Fibroblast of lung (primary cell): Measurements from ENCODE around the gene GNG7. TPM values are rescaled to one million over a fixed set of nuclear protein-coding genes. Genes with fewer than 3 reads are reported as not detected.
A peak's percentile ranks its signal among the peaks of the same experiment; 100 is the strongest.
"Not testable (repeated sequence)": the region's sequence is repeated elsewhere in the genome, so short reads cannot be mapped to it uniquely, and the experiment has no call there.

ENCODE experiments used
- DNase-seq, 2 donors: peaks; one replicate each; pipeline versions ENCODE4 v3.0.0 to v3.0.0-alpha.2; 2010; ENCODE audit warnings: low read depth in 2 of 2
- H2AFZ ChIP-seq: 2 replicates; pipeline ENCODE4 v1.5.1; 2012; ENCODE audit warnings: low read length, control low read depth, inconsistent platforms
- H3K27ac ChIP-seq: 2 replicates; pipeline ENCODE4 v1.5.1; 2011; ENCODE audit warnings: low read length, control low read depth; ENCODE audit not compliant: insufficient read depth
- H3K27me3 ChIP-seq: 2 replicates; pipeline ENCODE4 v1.5.1; 2011; ENCODE audit warnings: mild to moderate bottlenecking, low read length; ENCODE audit not compliant: control insufficient read depth, insufficient read depth
- H3K36me3 ChIP-seq: 2 replicates; pipeline ENCODE4 v1.5.1; 2011; ENCODE audit warnings: low read length; ENCODE audit not compliant: control insufficient read depth, insufficient read depth
- H3K4me1 ChIP-seq: 2 replicates; pipeline ENCODE4 v1.5.1; 2011; ENCODE audit warnings: low read length; ENCODE audit not compliant: control insufficient read depth, insufficient read depth; ENCODE audit errors: extremely low read depth
- H3K4me2 ChIP-seq: 2 replicates; pipeline ENCODE4 v1.5.1; 2011; ENCODE audit warnings: low read length, control low read depth; ENCODE audit not compliant: insufficient read depth; ENCODE audit errors: extremely low read depth
- H3K4me3 ChIP-seq, 4 experiments: fragments of 200-600 bp in 1 of 4; sonication (generic) in 1 of 4; replicated peaks in 1 of 4; 2 replicates each; pipeline ENCODE4 v1.5.1; 2011 to 2016; ENCODE audit warnings: low read length in 4 of 4, low read depth in 3 of 4, mild to moderate bottlenecking in 3 of 4, control low read depth in 2 of 4, inconsistent platforms in 1 of 4, mixed read lengths in 1 of 4; ENCODE audit not compliant: insufficient read depth in 1 of 4; ENCODE audit errors: control extremely low read depth in 1 of 4
- H3K79me2 ChIP-seq: 2 replicates; pipeline ENCODE4 v1.5.1; 2012; ENCODE audit warnings: mild to moderate bottlenecking, low read length, inconsistent platforms; ENCODE audit not compliant: control insufficient read depth, insufficient read depth
- H3K9ac ChIP-seq: 2 replicates; pipeline ENCODE4 v1.5.1; 2011; ENCODE audit warnings: mild to moderate bottlenecking, low read length, control low read depth; ENCODE audit not compliant: insufficient read depth
- H3K9me3 ChIP-seq: 2 replicates; pipeline ENCODE4 v1.5.1; 2012; ENCODE audit warnings: low read depth, low read length; ENCODE audit not compliant: control insufficient read depth, insufficient read depth
- H4K20me1 ChIP-seq: 2 replicates; pipeline ENCODE4 v1.5.1; 2011; ENCODE audit warnings: low read length; ENCODE audit not compliant: control insufficient read depth, insufficient read depth; ENCODE audit errors: extremely low read depth
- CTCF ChIP-seq, 2 donors: IDR thresholded peaks in 1 of 2; conservative IDR thresholded peaks in 1 of 2; 1 replicate in 1 of 2; 2 replicates in 1 of 2; pipeline ENCODE4 v1.5.1; 2011 to 2012; ENCODE audit warnings: low read length in 2 of 2, control low read depth in 1 of 2, inconsistent platforms in 1 of 2, low read depth in 1 of 2, mild to moderate bottlenecking in 1 of 2
- EZH2 ChIP-seq: IDR thresholded peaks from 2 replicates; pipeline ENCODE4 v1.5.1; 2012; ENCODE audit warnings: low read length, control low read depth, mild to moderate bottlenecking; ENCODE audit errors: missing control alignments
- polyA plus RNA-seq, 2 donors: library from polyadenylated mRNA; depleted of rRNA in 1 of 2; stranded (reverse) in 1 of 2; unstranded in 1 of 2; fragments of >200 nt; gene quantifications; 2 replicates each; pipeline ENCODE4 v1.2.1, GENCODE V29; 2011 to 2012; ENCODE audit warnings: missing spikeins in 1 of 2
- total RNA-seq: library from RNA; depleted of rRNA; stranded (reverse); fragments of >200 nt; gene quantifications from 2 replicates; pipeline ENCODE4 v1.2.1, GENCODE V29; 2014

GNG7 gene
- total and polyA plus RNA-seq, 2 donors (not counting 1 experiment from before 2014, with no cell fraction given), result 0.27 to 0.83 TPM

DNA sequence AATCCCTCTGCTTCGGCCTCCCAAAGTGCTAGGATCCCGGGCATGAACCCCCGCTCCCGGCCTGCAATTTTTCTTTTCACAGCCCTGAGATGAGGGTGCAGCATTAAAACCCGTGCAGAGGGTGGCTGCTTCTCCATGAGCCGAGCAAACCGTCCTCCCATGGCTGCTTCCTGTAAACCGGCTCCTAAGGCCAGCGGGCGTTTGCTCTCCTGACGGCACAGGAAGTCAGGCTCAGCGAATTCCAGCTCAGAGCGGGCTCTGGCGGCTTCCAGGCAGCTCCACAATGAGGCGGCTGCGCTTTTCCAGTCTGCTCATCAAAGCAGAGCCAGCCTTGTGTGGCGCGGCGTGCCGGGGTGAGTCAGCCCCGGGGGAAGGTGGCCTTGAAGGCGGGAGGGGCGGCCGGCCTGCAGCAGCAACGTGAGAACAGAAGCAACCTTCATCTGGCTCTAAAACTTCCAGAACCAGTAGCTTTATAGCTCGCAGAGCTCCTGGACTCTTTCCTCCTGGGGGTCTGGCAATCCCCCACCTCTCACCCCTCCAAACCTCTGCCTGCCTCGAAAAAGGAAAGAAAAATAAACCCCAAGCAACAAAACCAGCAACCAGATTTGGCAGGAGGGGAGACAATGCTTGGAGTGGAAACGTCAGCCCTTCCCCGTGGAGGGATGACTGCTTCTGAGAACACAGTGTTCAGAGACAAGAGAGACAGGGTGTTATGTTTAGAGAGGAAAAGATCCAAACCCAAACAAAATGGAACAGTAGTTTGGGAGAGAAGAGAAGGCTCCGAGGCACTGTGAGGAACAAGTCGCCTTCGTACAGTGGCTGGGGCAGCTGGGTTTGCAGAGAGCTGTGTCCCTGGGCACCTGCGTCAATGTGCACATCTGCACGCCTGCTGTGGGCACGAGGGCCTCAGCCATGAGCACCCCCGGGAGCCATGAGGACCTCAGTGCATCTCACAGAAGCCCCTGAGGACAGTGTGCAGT, 158.7 kb downstream of the GNG7 start:
- Histone ChIP-seq H3K9me3 (no peaks in the 10 kb centered on the region), H3K4me1 (peaks cover 38% of the 10 kb centered on the region), H3K27ac (peak overlapping the region; percentile 95), H2AFZ (peak overlapping the region; percentile 49), H3K4me2 (peak overlapping the region; percentile 77), H3K9ac (peak overlapping the region; percentile 60), H3K79me2 (no peaks in the 10 kb centered on the region), H3K27me3 (no peaks in the 10 kb centered on the region), H4K20me1 (no peaks in the 10 kb centered on the region), H3K36me3 (no peaks in the 10 kb centered on the region), H3K4me3 (peak overlapping the region in 2 of 4 experiments; percentile 20 to 35)
- TF ChIP-seq EZH2 (no peak), CTCF (conservative IDR thresholded peaks at IDR 0.05 in 1 of 2, IDR thresholded peaks at IDR 0.05 in 1 of 2; ENCODE audit: low read depth in 1 of 2, low read length in 2 of 2) (peak in 1 of 2 donors; percentile 44)
- peak; percentile 98 to 99 for DNase-seq

DNA sequence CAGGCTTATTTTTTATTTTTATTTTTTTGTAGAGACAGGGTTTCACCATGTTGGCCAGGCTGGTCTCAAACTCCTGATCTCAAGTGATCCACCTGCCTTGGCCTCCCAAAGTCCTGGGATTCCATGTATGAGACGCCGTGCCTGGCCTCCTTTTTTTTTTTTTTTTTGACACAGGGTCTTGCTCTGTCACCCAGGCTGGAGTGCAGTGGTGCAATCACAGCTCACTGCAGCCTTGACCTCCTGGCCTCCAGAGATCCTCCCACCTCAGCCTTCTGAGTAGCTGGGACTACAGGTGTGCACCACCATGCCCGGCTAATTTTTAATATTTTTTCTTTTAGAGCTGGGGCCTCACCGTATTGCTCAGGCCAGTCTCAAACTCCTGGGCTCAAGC, 159.4 kb downstream of the GNG7 start:
- H2AFZ ChIP-seq, H3K79me2 ChIP-seq, H3K36me3 ChIP-seq, H3K27me3 ChIP-seq, H3K9me3 ChIP-seq, H4K20me1 ChIP-seq: not testable (repeated sequence)
- peak overlapping the region; percentile 51 for H3K9ac ChIP-seq
- H3K4me3 ChIP-seq, result peak overlapping the region in 1 of 4 experiments; percentile 35
- DNase-seq, result peak in 1 of 2 donors; percentile 19
- peak overlapping the region; percentile 34 for H3K4me2 ChIP-seq
- H3K4me1 ChIP-seq, result peaks cover 38% of the 10 kb centered on the region
- peak overlapping the region; percentile 95 for H3K27ac ChIP-seq

DNA sequence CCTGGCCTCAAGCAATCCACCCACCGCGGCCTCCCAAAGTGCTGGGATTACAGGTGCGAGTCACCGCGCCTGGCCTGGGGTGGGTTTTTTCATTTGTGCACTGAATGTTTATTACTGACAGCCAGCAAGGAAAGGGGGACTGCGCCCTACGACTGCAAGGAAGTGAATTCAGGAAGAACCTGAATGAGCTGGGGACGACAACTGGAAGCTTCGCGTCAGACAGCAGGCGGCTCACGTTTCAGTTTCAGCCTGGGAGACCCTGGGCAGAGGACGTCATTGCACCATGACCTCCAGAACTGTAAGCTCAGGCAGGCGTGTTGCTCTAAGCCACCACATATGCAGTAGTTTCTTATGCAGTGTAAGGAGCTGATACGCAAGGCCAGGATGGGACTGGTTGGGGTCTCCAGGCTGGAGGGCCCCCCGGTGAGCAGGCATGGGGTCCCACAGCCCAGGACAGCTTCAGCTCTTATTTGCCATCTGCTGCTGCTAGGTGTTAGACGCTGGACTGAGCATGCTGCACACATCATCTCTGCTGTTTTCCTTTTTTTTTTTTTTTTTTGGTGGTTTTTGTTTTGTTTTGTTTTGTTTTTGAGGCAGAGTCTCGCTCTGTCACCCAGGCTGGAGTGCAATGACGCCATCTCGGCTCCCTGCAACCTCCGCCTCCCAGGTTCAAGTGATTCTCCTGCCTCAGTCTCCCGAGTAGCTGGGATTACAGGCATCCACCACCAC, 160.0 kb downstream of the GNG7 start:
- peak; percentile 51 to 79 for DNase-seq
- peak overlapping the region; percentile 95 for H3K27ac ChIP-seq
- peak overlapping the region; percentile 32 for H3K4me2 ChIP-seq
- peak overlapping the region; percentile 14 for H3K9ac ChIP-seq
- no peaks in the 10 kb centered on the region for H3K36me3 ChIP-seq
- no peak overlapping the region for H3K4me3 ChIP-seq
- no peaks in the 10 kb centered on the region for H3K79me2 ChIP-seq
- H2AFZ ChIP-seq, result no peak overlapping the region
- H4K20me1 ChIP-seq, result no peaks in the 10 kb centered on the region
- no peaks in the 10 kb centered on the region for H3K27me3 ChIP-seq
- H3K9me3 ChIP-seq, result no peaks in the 10 kb centered on the region
- TF ChIP-seq CTCF (conservative IDR thresholded peaks at IDR 0.05 in 1 of 2, IDR thresholded peaks at IDR 0.05 in 1 of 2; ENCODE audit: low read depth in 1 of 2, low read length in 2 of 2) (no peak), EZH2 (no peak)
- peaks cover 38% of the 10 kb centered on the region for H3K4me1 ChIP-seq
